AG04449 (cell line): ENCODE measurements around the gene PTPRG.
A peak's percentile ranks its signal among the peaks of the same experiment; 100 is the strongest.

Experiments used
- CTCF ChIA-PET: fragments of 350-600 bp; formaldehyde crosslinking; extraction: SDS; loops from one replicate; lab custom pipeline; 2021; ENCODE audit warnings: antibody characterized with exemption; lab: Yijun Ruan, JAX
- POLR2A ChIA-PET: fragments of 400-600, 350-600 bp; formaldehyde crosslinking; extraction: SDS; loops from one replicate; lab custom pipeline; 2020; ENCODE audit warnings: antibody characterized with exemption, inconsistent platforms; lab: Yijun Ruan, JAX
- DNase-seq: peaks from one replicate; pipeline ENCODE4 v3.0.0-alpha.2; 2010; ENCODE audit warnings: low read depth, low spot score
- H3K4me3 ChIP-seq: 2 replicates; pipeline ENCODE4 v1.5.1; 2011; ENCODE audit warnings: low read depth, mild to moderate bottlenecking, control low read depth, low read length
- CTCF ChIP-seq: IDR thresholded peaks from one replicate; pipeline ENCODE4 v1.5.1; 2011; ENCODE audit warnings: mild to moderate bottlenecking, moderate library complexity, low read length, control low read depth, inconsistent platforms; ENCODE audit not compliant: insufficient read depth; ENCODE audit errors: missing control alignments

Gene PTPRG

GRCh38 chr3:61561374-61562041 lies at the start of gene PTPRG:
PTPRG (plus strand) TSS chr3:61561571; CDS start chr3:61562288, 717 bp downstream.
- no peak for TF ChIP-seq CTCF
- DNase-seq = peak; percentile 71
- POLR2A ChIA-PET = interaction anchor here (0.6 to 1.4 kb wide), 11 partner anchors 11 to 1060 kb away, joined by 3 to 10 read pairs (median 3); no protein-coding TSS in a partner anchor
- CTCF ChIA-PET = interaction anchor here (0.9 to 1.9 kb wide), 3 partner anchors 12 to 626 kb away, joined by 3 to 10 read pairs (median 3); no protein-coding TSS in a partner anchor
- peak within 1 kb of the TSS; percentile 78 for H3K4me3 ChIP-seq

GRCh38 chr3:61518590-61518989 lies 42.8 kb upstream of the PTPRG start:
- no peak overlapping the region for H3K4me3 ChIP-seq
- no peak for TF ChIP-seq CTCF
- POLR2A ChIA-PET = no interaction called here
- DNase-seq = no peak
- CTCF ChIA-PET = no interaction called here

GRCh38 chr3:61520966-61521628 lies 40.3 kb upstream of the PTPRG start:
- ChIA-PET POLR2A (no interaction called here), CTCF (interaction anchor here (1.2 kb wide), 1 partner anchor 10 kb away, joined by 3 read pairs; no protein-coding TSS in a partner anchor)
- H3K4me3 ChIP-seq = no peak overlapping the region

GRCh38 chr3:61522060-61522459 lies 39.3 kb upstream of the PTPRG start:
- TF ChIP-seq CTCF = no peak
- ChIA-PET POLR2A (no interaction called here), CTCF (interaction anchor here (1.2 kb wide), 1 partner anchor 9 kb away, joined by 3 read pairs; no protein-coding TSS in a partner anchor)
- H3K4me3 ChIP-seq = no peak overlapping the region
- no peak for DNase-seq

More at GRCh38 chr3:61520966-61521628, 40.3 kb upstream of the PTPRG start:
- DNase-seq = no peak
- no peak for TF ChIP-seq CTCF

GRCh38 chr3:61522626-61523025 lies 38.7 kb upstream of the PTPRG start:
- CTCF ChIA-PET = no interaction called here
- TF ChIP-seq CTCF = no peak
- H3K4me3 ChIP-seq = no peak overlapping the region
- POLR2A ChIA-PET = no interaction called here
- no peak for DNase-seq

- DNase-seq = no peak
- H3K4me3 ChIP-seq = no peak overlapping the region
- ChIA-PET POLR2A (no interaction called here), CTCF (no interaction called here)
- TF ChIP-seq CTCF = no peak
These were observed 36.4 kb upstream of the PTPRG start for GRCh38 chr3:61524933-61525332.
